RCC 7860 (cell line): ENCODE data around the gene SCOC.

Source experiments
- DNase-seq: peaks from one replicate; pipeline ENCODE4 v3.0.0-alpha.2; 2015; ENCODE audit warnings: low spot score
- FAIRE-seq: peaks from 2 replicates; lab custom pipeline; 2012; peaks lifted over from hg19 to GRCh38; lab: Jason Lieb, UNC

Gene SCOC

GRCh38 chr4:140373328-140374129 lies at the start of gene SCOC:
Gene SCOC (plus strand): TSS chr4:140373646. CDS start chr4:140379171, 5,525 bp downstream.
- FAIRE-seq, result peak; percentile 96

DNA sequence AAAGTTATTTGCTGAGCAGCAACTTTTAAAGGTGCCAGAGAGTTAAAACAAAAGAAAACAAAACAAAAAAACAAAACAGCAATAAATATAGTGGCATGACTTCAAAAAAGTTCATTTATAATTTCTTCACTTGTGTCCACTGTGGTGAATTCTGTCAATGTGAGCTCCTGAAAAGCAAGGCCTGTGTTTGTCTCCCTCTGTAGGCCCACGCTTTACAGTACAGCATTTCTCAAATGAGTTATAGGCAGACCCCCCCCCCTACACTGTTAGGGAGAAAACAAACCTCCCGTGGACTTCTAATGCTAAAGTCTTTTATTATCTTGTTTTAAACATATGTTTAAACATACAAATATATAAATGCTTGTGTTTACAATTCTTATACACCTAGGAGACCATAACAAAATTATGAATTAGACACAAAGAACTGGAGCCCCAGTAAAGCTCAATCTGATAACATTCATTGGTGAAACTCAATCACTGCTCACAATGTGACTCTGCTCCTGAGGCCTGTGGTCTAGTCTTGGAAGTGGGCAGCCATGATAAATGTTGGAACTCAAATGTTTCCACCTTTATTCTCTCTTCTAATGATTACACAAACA lies 47.0 kb upstream of the SCOC start:
- no peak for FAIRE-seq
- no peak for DNase-seq

More at GRCh38 chr4:140373328-140374129, at the start of gene SCOC:
- peak; percentile 97 for DNase-seq

DNA sequence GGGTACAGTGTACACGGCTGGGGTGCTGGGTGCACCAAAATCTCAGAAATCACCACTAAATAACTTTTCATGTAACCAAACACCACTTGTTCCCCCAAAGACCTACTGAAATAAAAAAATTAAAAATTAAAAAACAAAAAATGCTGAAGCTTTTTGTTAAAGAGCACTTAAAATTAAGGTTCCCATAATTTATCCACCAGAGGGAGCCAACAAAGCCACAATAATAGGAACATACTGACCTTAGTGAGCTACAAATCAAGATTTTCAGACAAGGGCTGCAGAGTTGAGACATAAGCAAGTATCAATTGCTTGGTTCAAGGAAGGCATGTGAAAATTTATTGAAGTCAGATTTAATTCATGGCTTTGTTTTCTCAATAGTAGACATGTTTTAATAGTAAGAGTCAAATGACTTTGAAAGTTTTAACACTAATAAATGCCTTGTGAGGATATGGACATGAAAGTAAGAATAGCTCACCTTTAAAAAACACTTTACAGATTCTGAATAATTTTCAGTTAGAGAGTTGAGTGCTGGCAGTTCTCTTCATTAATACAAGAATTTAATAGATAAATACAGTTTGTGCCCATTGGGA lies 43.0 kb upstream of the SCOC start:
- no peak for FAIRE-seq
- no peak for DNase-seq

DNA sequence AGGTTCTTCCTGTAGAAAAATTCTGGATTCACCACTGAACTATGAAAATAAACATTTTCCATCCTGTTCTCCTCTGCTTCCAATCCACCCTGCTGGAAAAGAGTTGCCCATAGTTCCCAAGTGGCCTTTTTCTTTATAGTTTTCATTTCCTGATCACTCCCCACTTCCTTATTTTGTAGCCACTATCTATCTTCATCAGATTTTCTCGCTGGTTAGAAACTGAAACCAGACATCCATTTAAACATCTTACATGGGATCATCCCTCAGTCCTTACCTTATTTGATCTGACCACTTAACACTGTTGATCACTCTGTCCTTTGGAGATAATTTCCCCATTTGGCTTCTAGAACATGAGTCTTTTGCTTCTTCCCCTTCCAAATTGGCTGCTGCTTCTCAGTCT lies 42.2 kb upstream of the SCOC start:
- FAIRE-seq (no peak), DNase-seq (no peak)

DNA sequence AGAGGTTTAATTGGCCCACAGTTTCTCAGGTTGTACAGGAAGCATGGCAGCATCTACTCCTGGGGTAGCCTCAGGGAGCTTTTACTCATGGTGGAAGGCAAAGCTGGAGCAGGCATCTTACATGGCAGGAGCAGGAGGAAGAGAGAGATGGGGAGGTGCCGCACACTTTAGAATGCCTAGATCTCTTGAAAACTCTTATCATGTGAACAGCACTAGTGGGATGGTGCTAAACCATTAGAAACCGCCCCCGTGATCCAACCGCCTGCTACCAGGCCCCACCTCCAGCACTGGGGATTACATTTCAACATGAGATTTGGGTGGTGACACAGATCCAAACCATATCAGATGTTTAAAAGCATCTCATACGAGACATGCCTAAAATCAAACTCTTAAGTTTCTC lies 41.6 kb upstream of the SCOC start:
- no peak for FAIRE-seq
- DNase-seq, result no peak

GRCh38 chr4:140332734-140333133 lies 40.7 kb upstream of the SCOC start:
- DNase-seq (no peak), FAIRE-seq (no peak)

DNA sequence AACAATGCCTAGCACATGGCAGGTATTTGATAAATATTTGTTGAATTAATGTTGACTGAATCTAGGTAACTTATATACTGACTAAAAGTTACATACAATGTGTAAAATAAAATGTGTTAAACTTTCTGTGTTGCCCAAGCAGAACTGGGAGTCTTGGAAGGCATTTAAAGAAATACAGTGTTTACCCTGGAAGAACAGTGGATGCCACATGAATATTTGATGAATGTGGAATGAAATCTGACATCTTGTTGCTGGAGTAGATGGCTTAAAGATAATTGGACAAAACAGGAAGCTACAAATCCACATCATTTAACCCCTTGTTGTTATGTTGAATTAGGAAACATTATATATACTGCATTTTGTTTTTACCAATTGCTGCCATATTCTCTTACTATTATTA lies 39.9 kb upstream of the SCOC start:
- no peak for DNase-seq
- no peak for FAIRE-seq

DNA sequence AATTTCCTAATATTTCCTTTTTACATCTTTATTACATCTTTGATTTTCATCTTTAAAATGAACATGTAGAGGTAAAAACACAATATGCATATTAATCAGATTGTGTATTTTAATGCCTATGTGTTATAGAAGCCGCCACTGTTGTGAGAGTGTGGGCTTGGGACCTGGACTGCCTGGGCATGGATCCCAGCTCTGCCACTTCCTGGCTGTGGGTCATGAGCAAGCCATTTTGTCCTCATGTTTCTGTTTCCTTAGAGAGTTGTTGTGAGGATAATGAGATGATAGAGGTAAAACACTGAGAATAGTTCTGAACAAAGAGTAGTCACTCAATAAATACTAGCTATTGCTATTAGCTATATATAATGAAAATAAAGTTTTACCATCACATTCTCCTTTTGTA lies 38.4 kb upstream of the SCOC start:
- FAIRE-seq (no peak), DNase-seq (no peak)

DNA sequence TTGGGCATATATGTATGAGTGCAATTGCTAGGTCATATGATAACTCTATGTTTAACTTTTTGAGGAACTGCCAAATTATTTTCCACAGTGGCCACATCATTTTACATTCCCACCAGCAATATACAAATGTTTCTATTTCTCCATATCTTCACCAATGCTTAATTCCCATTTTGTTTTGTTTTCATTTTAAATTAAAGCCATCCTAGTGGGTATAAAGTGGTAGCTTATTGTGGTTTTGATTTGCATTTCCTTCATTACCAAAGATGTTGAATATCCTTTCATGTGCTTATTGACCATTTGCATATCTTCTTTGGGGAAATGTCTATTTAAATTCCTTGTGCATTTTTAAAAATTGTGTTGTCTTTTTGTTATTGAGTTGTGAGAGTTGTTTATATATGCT lies 36.7 kb upstream of the SCOC start:
- no peak for FAIRE-seq
- no peak for DNase-seq

GRCh38 chr4:140342620-140343019 lies 30.8 kb upstream of the SCOC start:
- FAIRE-seq (no peak), DNase-seq (no peak)

DNA sequence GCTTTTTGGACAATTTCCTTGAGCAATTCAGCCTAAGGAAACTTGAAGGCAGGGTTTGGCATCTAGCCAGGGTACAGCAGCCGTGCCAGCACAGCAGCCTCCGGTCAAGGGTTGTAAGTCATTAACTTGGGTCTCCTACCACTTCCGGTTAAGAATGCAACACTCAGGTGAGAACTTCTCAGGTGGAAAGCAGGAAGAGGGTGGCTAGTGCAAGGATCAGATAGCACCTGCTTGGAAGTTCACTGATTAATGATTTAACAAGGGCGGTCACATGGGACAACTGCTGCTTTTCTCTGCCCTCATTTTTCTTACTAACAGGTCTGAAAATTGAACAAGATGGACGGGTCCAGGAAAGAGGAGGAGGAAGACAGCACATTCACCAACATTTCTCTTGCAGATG lies 30.1 kb upstream of the SCOC start:
- peak; percentile 20 for FAIRE-seq
- peak; percentile 36 for DNase-seq

GRCh38 chr4:140344101-140344500 lies 29.3 kb upstream of the SCOC start:
- FAIRE-seq (no peak), DNase-seq (no peak)

- DNase-seq (no peak), FAIRE-seq (no peak)
Measured at GRCh38 chr4:140344621-140345020, 28.8 kb upstream of the SCOC start.

GRCh38 chr4:140346136-140346535 lies 27.3 kb upstream of the SCOC start:
- FAIRE-seq, result no peak
- no peak for DNase-seq

- no peak for DNase-seq
- FAIRE-seq, result no peak
Measured at GRCh38 chr4:140349816-140350215, 23.6 kb upstream of the SCOC start.

GRCh38 chr4:140351093-140352075 lies 22.1 kb upstream of the SCOC start:
- no peak for FAIRE-seq
- DNase-seq, result no peak

DNA sequence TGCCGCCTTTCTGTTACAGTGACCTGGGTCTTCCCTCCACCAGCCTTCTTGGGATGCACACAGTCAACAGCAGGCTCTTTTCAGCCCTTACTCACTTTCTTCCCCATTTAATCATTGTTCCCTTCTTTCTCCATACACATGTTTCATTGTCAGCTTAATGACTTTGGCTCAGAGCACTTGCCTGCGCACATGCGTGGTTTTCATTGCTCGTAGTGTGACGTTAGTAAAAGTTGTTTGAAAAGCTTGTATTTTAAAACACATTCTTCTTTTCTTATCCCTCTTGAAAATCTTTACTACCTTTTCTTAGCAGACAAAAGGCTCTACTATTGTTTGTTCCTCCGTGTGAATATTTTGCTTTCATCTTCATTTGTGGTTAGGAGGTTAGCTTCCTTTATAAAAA lies 19.7 kb upstream of the SCOC start:
- no peak for DNase-seq
- no peak for FAIRE-seq

DNA sequence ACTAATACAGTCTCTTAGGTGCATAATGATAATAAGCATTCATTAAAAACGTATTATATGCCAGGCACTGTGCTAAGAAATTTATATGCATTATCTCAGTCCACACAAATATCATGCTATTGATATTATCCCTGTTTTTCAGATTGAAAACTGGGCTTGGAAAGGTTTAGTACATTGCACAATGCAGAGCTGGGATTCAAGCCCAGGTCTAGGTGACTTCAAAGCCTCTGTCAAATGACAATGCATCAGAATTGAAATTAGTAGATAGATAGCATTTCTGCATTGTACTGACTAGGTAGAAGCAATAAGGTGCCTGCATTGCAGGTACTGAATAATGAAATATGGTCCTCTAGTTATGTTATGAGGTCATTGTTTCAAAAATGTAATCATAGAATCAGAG lies 18.2 kb upstream of the SCOC start:
- DNase-seq (no peak), FAIRE-seq (no peak)

- DNase-seq, result no peak
- FAIRE-seq, result no peak
Measured at GRCh38 chr4:140357868-140358267, 15.6 kb upstream of the SCOC start.

DNA sequence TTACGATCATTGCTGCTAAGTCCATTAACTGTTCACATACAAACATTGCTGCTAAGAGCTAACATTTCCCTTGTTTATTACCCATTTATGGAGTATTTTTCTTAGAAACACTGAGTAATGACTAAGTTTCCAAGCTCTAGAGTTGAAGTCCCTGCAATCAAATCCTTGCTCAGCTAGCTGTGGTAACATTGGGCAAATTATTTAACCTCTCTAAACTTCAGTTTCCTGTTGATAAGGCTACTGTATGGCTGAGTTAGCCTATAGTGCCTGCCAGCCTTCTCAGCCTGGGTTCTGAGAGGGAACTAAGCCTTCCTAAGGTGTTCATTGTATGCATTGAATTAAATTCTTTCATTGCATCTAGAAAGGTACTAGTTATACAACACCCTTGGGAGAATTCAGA lies 15.2 kb upstream of the SCOC start:
- no peak for FAIRE-seq
- DNase-seq, result no peak
